ENCODE data around the gene DNAJC25. TPM values are rescaled to one million over a fixed set of nuclear protein-coding genes. Genes with fewer than 3 reads are reported as not detected.

Gene DNAJC25
- total and polyA plus RNA-seq, 4 donors, result 5.0 to 6.5 (median 6.0) TPM

DNA sequence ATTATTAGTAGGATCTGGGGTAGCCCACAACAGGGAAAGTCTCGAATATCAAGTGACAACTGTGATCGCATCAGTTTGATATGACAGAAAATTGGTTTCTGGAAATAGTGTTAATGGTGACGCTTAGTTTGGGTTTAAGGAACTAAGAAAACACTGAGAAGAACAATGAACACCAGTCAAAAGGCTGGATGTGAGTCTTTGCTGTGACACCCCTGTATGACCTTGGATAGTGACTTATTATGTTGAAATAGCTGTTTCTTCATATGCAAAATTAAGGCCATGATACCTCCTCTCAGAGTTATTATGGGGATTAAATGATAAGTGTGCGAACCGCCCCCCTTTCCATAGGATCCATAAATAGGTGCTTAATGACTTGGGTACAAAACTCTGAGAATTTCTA lies 926 bp downstream of the DNAJC25 start:
- TF ChIP-seq, protein P1, sequence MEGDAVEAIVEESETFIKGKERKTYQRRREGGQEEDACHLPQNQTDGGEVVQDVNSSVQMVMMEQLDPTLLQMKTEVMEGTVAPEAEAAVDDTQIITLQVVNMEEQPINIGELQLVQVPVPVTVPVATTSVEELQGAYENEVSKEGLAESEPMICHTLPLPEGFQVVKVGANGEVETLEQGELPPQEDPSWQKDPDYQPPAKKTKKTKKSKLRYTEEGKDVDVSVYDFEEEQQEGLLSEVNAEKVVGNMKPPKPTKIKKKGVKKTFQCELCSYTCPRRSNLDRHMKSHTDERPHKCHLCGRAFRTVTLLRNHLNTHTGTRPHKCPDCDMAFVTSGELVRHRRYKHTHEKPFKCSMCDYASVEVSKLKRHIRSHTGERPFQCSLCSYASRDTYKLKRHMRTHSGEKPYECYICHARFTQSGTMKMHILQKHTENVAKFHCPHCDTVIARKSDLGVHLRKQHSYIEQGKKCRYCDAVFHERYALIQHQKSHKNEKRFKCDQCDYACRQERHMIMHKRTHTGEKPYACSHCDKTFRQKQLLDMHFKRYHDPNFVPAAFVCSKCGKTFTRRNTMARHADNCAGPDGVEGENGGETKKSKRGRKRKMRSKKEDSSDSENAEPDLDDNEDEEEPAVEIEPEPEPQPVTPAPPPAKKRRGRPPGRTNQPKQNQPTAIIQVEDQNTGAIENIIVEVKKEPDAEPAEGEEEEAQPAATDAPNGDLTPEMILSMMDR (IDR thresholded peaks at IDR 0.05; ENCODE audit: control extremely low read depth, extremely low read depth), result no peak
- DNase-seq, result peak in 2 of 3 donors; percentile 18 to 26
- H3K9me3 ChIP-seq (ENCODE audit: control insufficient read depth in 4 of 4, insufficient read depth in 3 of 4, low read length in 3 of 4), result no peaks in the 10 kb centered on the region
- peak overlapping the region; percentile 98 for H3K4me3 ChIP-seq
- peaks cover 2 to 27% (median 8%) of the 10 kb centered on the region in 5 donors for H3K4me1 ChIP-seq (ENCODE audit: control insufficient read depth in 5 of 5, insufficient read depth in 5 of 5, low read length in 5 of 5)
- 36 to 40% methylated on average over 5 of the region's 5 CpGs for WGBS, 2 donors
- no peak for ATAC-seq (ENCODE audit: insufficient read depth, low FRiP score)
- peaks cover 0 to 5% (median 0%) of the 10 kb centered on the region in 4 donors for H3K36me3 ChIP-seq (ENCODE audit: control insufficient read depth in 4 of 4, insufficient read depth in 4 of 4, low read length in 4 of 4)
- H3K27me3 ChIP-seq (ENCODE audit: control insufficient read depth in 3 of 3, insufficient read depth in 3 of 3, low read length in 2 of 3), result no peaks in the 10 kb centered on the region
- H3K9ac ChIP-seq (ENCODE audit: insufficient read depth in 1 of 2, low read length in 2 of 2), result peak overlapping the region; percentile 73 to 80
- H3K27ac ChIP-seq (ENCODE audit: low read depth in 1 of 2, low read length in 1 of 2), result peak overlapping the region; percentile 97

DNA sequence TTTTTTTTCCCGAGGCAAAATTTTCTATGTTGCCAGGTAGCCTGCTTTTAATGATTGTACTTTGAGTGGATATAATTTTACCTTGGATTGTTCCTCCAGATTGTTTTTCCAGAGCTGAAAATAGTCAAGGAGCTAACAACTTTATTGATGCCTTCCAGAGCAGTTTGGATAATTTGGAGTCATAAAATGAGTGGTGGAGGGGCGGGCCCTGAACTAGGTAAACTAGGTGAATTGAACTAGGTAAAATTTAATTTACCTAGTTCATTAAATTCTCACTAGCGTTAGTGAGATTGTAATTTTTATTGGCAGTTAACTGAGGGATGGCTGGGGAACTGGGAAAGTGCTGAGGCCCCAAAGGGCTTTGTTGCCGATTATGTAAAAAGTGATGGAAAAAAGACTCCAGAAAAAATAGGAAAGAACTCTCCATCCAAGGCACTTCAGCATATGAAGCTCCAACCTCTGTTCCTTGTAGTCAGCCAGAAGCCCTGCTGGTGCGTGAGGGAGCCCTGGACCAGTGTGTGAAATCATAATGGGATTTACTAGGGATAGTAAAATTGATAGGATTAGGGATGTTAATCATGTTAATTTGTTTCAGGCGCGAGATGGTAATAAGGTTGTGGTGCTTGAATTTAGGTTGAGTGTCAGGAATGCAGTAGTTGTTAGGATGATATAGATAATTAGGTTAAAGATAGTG lies 1.7 kb downstream of the DNAJC25 start:
- WGBS, 2 donors, result 75 to 91% methylated on average over 7 of the region's 7 CpGs
- H3K27ac ChIP-seq (ENCODE audit: low read depth in 1 of 2, low read length in 1 of 2), result no peak overlapping the region
- DNase-seq, result no peak
- H3K4me3 ChIP-seq, result peak overlapping the region; percentile 4
- TF ChIP-seq, protein P1 (IDR thresholded peaks at IDR 0.05; ENCODE audit: control extremely low read depth, extremely low read depth), result no peak
- H3K36me3 ChIP-seq (ENCODE audit: control insufficient read depth in 4 of 4, insufficient read depth in 4 of 4, low read length in 4 of 4), result peaks cover 0 to 5% (median 0%) of the 10 kb centered on the region in 4 donors
- H3K27me3 ChIP-seq (ENCODE audit: control insufficient read depth in 3 of 3, insufficient read depth in 3 of 3, low read length in 2 of 3), result no peaks in the 10 kb centered on the region
- H3K9ac ChIP-seq (ENCODE audit: insufficient read depth in 1 of 2, low read length in 2 of 2), result no peak overlapping the region
- no peaks in the 10 kb centered on the region for H3K9me3 ChIP-seq (ENCODE audit: control insufficient read depth in 4 of 4, insufficient read depth in 3 of 4, low read length in 3 of 4)
- peaks cover 2 to 27% (median 8%) of the 10 kb centered on the region in 5 donors for H3K4me1 ChIP-seq (ENCODE audit: control insufficient read depth in 5 of 5, insufficient read depth in 5 of 5, low read length in 5 of 5)
- no peak for ATAC-seq (ENCODE audit: insufficient read depth, low FRiP score)

DNA sequence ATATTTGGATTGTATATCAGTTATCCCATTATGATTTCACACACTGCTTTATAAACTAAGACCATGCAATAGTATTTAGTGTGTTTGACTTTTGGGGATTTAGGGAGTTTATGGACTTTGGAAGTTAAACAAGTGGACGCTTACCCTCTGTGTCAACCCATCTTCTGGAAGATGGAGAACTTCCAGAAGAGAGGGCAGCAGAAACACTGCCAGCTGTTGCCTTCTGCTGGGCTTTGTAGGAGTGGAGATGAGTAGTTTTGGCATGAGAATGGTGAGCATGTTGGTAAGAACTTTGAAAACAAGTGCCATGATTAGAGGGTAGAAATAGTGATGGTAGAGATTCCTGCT lies 2.2 kb downstream of the DNAJC25 start:
- Histone ChIP-seq H3K36me3 (ENCODE audit: control insufficient read depth in 4 of 4, insufficient read depth in 4 of 4, low read length in 4 of 4) (peaks cover 0 to 5% (median 0%) of the 10 kb centered on the region in 4 donors), H3K9ac (ENCODE audit: insufficient read depth in 1 of 2, low read length in 2 of 2) (no peak overlapping the region), H3K27ac (ENCODE audit: low read depth in 1 of 2, low read length in 1 of 2) (no peak overlapping the region), H3K27me3 (ENCODE audit: control insufficient read depth in 3 of 3, insufficient read depth in 3 of 3, low read length in 2 of 3) (no peaks in the 10 kb centered on the region), H3K9me3 (ENCODE audit: control insufficient read depth in 4 of 4, insufficient read depth in 3 of 4, low read length in 3 of 4) (no peaks in the 10 kb centered on the region), H3K4me3 (no peak overlapping the region), H3K4me1 (ENCODE audit: control insufficient read depth in 5 of 5, insufficient read depth in 5 of 5, low read length in 5 of 5) (peaks cover 2 to 27% (median 8%) of the 10 kb centered on the region in 5 donors)
- no peak for ATAC-seq (ENCODE audit: insufficient read depth, low FRiP score)
- 91 to 93% methylated on average over 1 of the region's 1 CpG for WGBS, 2 donors
- no peak for DNase-seq
- TF ChIP-seq, protein P1 (IDR thresholded peaks at IDR 0.05; ENCODE audit: control extremely low read depth, extremely low read depth), result no peak
